Caco-2 (cell line): ENCODE data around the gene SESTD1. TPM values are rescaled to one million over a fixed set of nuclear protein-coding genes. Genes with fewer than 3 reads are reported as not detected.

Experiments used
- BruUV-seq: library from RNA; stranded (reverse); fragments of 400-500 nt; replicated peaks from 2 replicates; lab custom pipeline; 2021; lab: Mats Ljungman, UMichigan
- CTCF ChIA-PET: fragments of 300-600 bp; sonication (Branson Sonifier 250); formaldehyde crosslinking; loops from one replicate; lab custom pipeline; 2022; ENCODE audit warnings: antibody characterized with exemption; lab: Charles Lee
- POLR2A ChIA-PET: fragments of 300-600 bp; sonication (Branson Sonifier 250); formaldehyde crosslinking; loops from one replicate; lab custom pipeline; 2022; ENCODE audit warnings: antibody characterized with exemption; lab: Charles Lee
- DNase-seq, 2 experiments: peaks; one replicate each; pipeline versions ENCODE4 v3.0.0 to v3.0.0-alpha.2; 2020 to 2022
- H3K27me3 ChIP-seq: replicated peaks from 2 replicates; pipeline ENCODE4 v1.6.0; 2011; ENCODE audit warnings: low read length; ENCODE audit not compliant: control insufficient read depth, insufficient read depth
- H3K36me3 ChIP-seq: 2 replicates; pipeline ENCODE4 v1.5.1; 2011; ENCODE audit warnings: low read length; ENCODE audit not compliant: control insufficient read depth, insufficient read depth
- H3K4me1 ChIP-seq: fragments of 250-450 bp; sonication (Bioruptor Pico); 2 replicates; pipeline ENCODE4 v1.5.1; 2020; ENCODE audit warnings: mild to moderate bottlenecking
- H3K4me3 ChIP-seq: 2 replicates; pipeline ENCODE4 v1.5.1; 2011; ENCODE audit warnings: low read depth, mild to moderate bottlenecking, control low read depth, low read length
- H3K9me3 ChIP-seq: fragments of 250-450 bp; sonication (Bioruptor Pico); 2 replicates; pipeline ENCODE4 v1.5.1; 2020; ENCODE audit warnings: mild to moderate bottlenecking, moderate library complexity
- H3K27ac Mint-ChIP-seq: one replicate; pipeline ENCODE4 v1.8.0; 2022; ENCODE audit warnings: mixed read lengths; ENCODE audit not compliant: unreplicated experiment
- H3K27me3 Mint-ChIP-seq: one replicate; pipeline ENCODE4 v1.8.0; 2022; ENCODE audit warnings: mixed read lengths; ENCODE audit not compliant: insufficient read depth, unreplicated experiment
- H3K36me3 Mint-ChIP-seq: one replicate; pipeline ENCODE4 v1.8.0; 2022; ENCODE audit warnings: mild to moderate bottlenecking, mixed read lengths; ENCODE audit not compliant: insufficient read depth, unreplicated experiment
- H3K4me1 Mint-ChIP-seq: one replicate; pipeline ENCODE4 v1.8.0; 2022; ENCODE audit warnings: low read depth, mixed read lengths; ENCODE audit not compliant: unreplicated experiment
- H3K4me3 Mint-ChIP-seq: one replicate; pipeline ENCODE4 v1.8.0; 2022; ENCODE audit warnings: mild to moderate bottlenecking, moderate library complexity, mixed read lengths; ENCODE audit not compliant: unreplicated experiment
- H3K9me3 Mint-ChIP-seq: one replicate; pipeline ENCODE4 v1.8.0; 2022; ENCODE audit warnings: mixed read lengths; ENCODE audit not compliant: unreplicated experiment
- CTCF ChIP-seq, 2 experiments: fragments of 200-600 bp in 1 of 2; IDR thresholded peaks; 1 replicate in 1 of 2; 2 replicates in 1 of 2; pipeline versions ENCODE4 v1.5.1 to v1.8.0; 2011 to 2022; ENCODE audit warnings: antibody characterized with exemption in 1 of 2, control low read depth in 1 of 2, inconsistent platforms in 1 of 2, low read depth in 1 of 2, low read length in 1 of 2, mild to moderate bottlenecking in 1 of 2, moderate library complexity in 1 of 2; ENCODE audit not compliant: insufficient read depth in 1 of 2, severe bottlenecking in 1 of 2, unreplicated experiment in 1 of 2
- intact Hi-C: fragments of 100-400 bp; cut with micrococcal nuclease; formaldehyde crosslinking; loops from one replicate; pipeline ENCODE4 v1.10.0; 2022; ENCODE audit not compliant: unreplicated experiment
- total RNA-seq: library from RNA; stranded (reverse); gene quantifications from 2 replicates; pipeline ENCODE4 v1.2.3, GENCODE V29; 2022

Gene SESTD1
- total RNA-seq, 1 experiment from 2014 or later, result 50.2 TPM

DNA sequence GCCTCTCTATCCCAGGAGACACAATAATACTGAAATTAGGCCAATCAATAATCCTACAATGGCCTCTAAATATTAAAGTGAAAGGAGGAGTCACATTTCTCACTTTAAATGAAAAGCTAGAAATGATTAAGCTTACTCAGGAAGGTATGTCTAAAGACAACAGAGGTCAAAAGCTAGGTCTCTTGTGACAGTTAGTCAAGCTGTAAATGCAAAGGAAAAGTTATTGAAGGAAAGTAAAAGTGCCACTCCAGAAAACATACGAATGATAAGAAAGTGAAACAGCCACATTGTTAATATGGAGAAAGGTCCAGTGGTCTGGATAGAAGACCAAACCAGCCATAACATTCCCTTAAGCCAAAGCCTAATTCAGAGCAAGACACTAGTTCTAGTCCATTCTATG lies 9.5 kb downstream of the SESTD1 start:
- CTCF ChIA-PET, result no interaction called here
- Histone ChIP-seq H3K9me3 (no peaks in the 10 kb centered on the region), H3K4me3 (no peak overlapping the region), H3K27me3 (no peaks in the 10 kb centered on the region), H3K4me1 (no peaks in the 10 kb centered on the region), H3K36me3 (no peaks in the 10 kb centered on the region; the same call in 1 of the 2 replicates)
- no peaks in the 10 kb centered on the region for H3K27me3 Mint-ChIP-seq
- no peaks in the 10 kb centered on the region for H3K4me1 Mint-ChIP-seq
- BruUV-seq, result no TSS peak
- TF ChIP-seq CTCF (IDR thresholded peaks at IDR 0.05; ENCODE audit: insufficient read depth in 1 of 2, low read depth in 1 of 2, low read length in 1 of 2, severe bottlenecking in 1 of 2, unreplicated experiment in 1 of 2), result no peak
- DNase-seq, result no peak
- POLR2A ChIA-PET, result no interaction called here
- H3K4me3 Mint-ChIP-seq, result no peak overlapping the region
- peaks cover 5% of the 10 kb centered on the region for H3K36me3 Mint-ChIP-seq
- intact Hi-C loops, result no loop called here
- no peaks in the 10 kb centered on the region for H3K9me3 Mint-ChIP-seq
- no peak overlapping the region for H3K27ac Mint-ChIP-seq

- peaks cover 5% of the 10 kb centered on the region for H3K36me3 Mint-ChIP-seq
- DNase-seq, result no peak
- no peak overlapping the region for H3K4me3 ChIP-seq
- ChIA-PET POLR2A (no interaction called here), CTCF (interaction anchor here (0.9 kb wide), 1 partner anchor 34 kb away, joined by 3 read pairs; no protein-coding TSS in a partner anchor)
- H3K4me1 ChIP-seq, result no peaks in the 10 kb centered on the region
- H3K9me3 Mint-ChIP-seq, result no peaks in the 10 kb centered on the region
- H3K36me3 ChIP-seq, result no peaks in the 10 kb centered on the region
- no peaks in the 10 kb centered on the region for H3K4me1 Mint-ChIP-seq
- no peak for TF ChIP-seq CTCF (IDR thresholded peaks at IDR 0.05; ENCODE audit: insufficient read depth in 1 of 2, low read depth in 1 of 2, low read length in 1 of 2, severe bottlenecking in 1 of 2, unreplicated experiment in 1 of 2)
- intact Hi-C loops, result no loop called here
- H3K4me3 Mint-ChIP-seq, result no peak overlapping the region
- H3K27me3 Mint-ChIP-seq, result no peaks in the 10 kb centered on the region
- no peaks in the 10 kb centered on the region for H3K27me3 ChIP-seq
- no peak overlapping the region for H3K27ac Mint-ChIP-seq
- BruUV-seq, result no TSS peak
- H3K9me3 ChIP-seq, result no peaks in the 10 kb centered on the region
Observed at GRCh38 chr2:179253226-179253625, 11.4 kb downstream of the SESTD1 start.

- intact Hi-C loops, result no loop called here
- no peaks in the 10 kb centered on the region for H3K4me1 Mint-ChIP-seq
- H3K27me3 Mint-ChIP-seq, result no peaks in the 10 kb centered on the region
- Histone ChIP-seq H3K4me1 (no peaks in the 10 kb centered on the region), H3K27me3 (no peaks in the 10 kb centered on the region), H3K4me3 (no peak overlapping the region), H3K9me3 (no peaks in the 10 kb centered on the region), H3K36me3 (no peaks in the 10 kb centered on the region)
- ChIA-PET CTCF (interaction anchor here (0.9 kb wide), 1 partner anchor 34 kb away, joined by 3 read pairs; no protein-coding TSS in a partner anchor), POLR2A (no interaction called here)
- no TSS peak for BruUV-seq
- no peak overlapping the region for H3K4me3 Mint-ChIP-seq
- H3K27ac Mint-ChIP-seq, result no peak overlapping the region
- peaks cover 5% of the 10 kb centered on the region for H3K36me3 Mint-ChIP-seq
- DNase-seq, result no peak
- TF ChIP-seq CTCF (IDR thresholded peaks at IDR 0.05; ENCODE audit: insufficient read depth in 1 of 2, low read depth in 1 of 2, low read length in 1 of 2, severe bottlenecking in 1 of 2, unreplicated experiment in 1 of 2), result no peak
- no peaks in the 10 kb centered on the region for H3K9me3 Mint-ChIP-seq
Observed at GRCh38 chr2:179252423-179252822, 12.2 kb downstream of the SESTD1 start.
